ENCODE results near the gene PXYLP1.

GRCh38 chr3:141225939-141226338 lies 5.7 kb upstream of the PXYLP1 start:
- TF ChIP-seq, protein P1, sequence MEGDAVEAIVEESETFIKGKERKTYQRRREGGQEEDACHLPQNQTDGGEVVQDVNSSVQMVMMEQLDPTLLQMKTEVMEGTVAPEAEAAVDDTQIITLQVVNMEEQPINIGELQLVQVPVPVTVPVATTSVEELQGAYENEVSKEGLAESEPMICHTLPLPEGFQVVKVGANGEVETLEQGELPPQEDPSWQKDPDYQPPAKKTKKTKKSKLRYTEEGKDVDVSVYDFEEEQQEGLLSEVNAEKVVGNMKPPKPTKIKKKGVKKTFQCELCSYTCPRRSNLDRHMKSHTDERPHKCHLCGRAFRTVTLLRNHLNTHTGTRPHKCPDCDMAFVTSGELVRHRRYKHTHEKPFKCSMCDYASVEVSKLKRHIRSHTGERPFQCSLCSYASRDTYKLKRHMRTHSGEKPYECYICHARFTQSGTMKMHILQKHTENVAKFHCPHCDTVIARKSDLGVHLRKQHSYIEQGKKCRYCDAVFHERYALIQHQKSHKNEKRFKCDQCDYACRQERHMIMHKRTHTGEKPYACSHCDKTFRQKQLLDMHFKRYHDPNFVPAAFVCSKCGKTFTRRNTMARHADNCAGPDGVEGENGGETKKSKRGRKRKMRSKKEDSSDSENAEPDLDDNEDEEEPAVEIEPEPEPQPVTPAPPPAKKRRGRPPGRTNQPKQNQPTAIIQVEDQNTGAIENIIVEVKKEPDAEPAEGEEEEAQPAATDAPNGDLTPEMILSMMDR (IDR thresholded peaks at IDR 0.05): no peak
- TF ChIP-seq POLR2A (IDR thresholded peaks at IDR 0.05): no peak

Data from Peyer's patch (tissue), 4 donors.